CD8-positive, alpha-beta memory T cell (primary cell): ENCODE results near the gene CPN1. TPM values are rescaled to one million over a fixed set of nuclear protein-coding genes. Genes with fewer than 3 reads are reported as not detected.

Experiments used
- CTCF ChIA-PET: fragments of 350-600 bp; sonication (Branson Sonifier 250); formaldehyde crosslinking; loops from one replicate; lab custom pipeline; 2021; ENCODE audit warnings: antibody characterized with exemption; lab: Charles Lee
- POLR2A ChIA-PET: fragments of 350-600 bp; sonication (Branson Sonifier 250); formaldehyde crosslinking; loops from one replicate; lab custom pipeline; 2021; ENCODE audit warnings: antibody characterized with exemption; lab: Charles Lee
- DNase-seq, 5 donors: peaks; one replicate each; pipeline versions ENCODE4 v3.0.0 to v3.0.0-alpha.2; 2020 to 2022; ENCODE audit warnings: mixed read lengths in 1 of 5
- H3K27ac ChIP-seq: one replicate; pipeline ENCODE4 v1.7.0; 2013; ENCODE audit warnings: low read depth, mild to moderate bottlenecking, low read length, moderate library complexity
- H3K27me3 ChIP-seq: 2 replicates; pipeline ENCODE4 v1.7.0; 2013; ENCODE audit warnings: low read length, mild to moderate bottlenecking; ENCODE audit not compliant: insufficient read depth, poor library complexity, severe bottlenecking
- H3K36me3 ChIP-seq: 2 replicates; pipeline ENCODE4 v1.7.0; 2013; ENCODE audit warnings: mild to moderate bottlenecking, low read length, moderate library complexity; ENCODE audit not compliant: insufficient read depth
- H3K4me1 ChIP-seq: 2 replicates; pipeline ENCODE4 v1.7.0; 2013; ENCODE audit warnings: mild to moderate bottlenecking, low read length, moderate library complexity; ENCODE audit not compliant: insufficient read depth
- H3K4me3 ChIP-seq: 2 replicates; pipeline ENCODE4 v1.7.0; 2013; ENCODE audit warnings: mild to moderate bottlenecking, low read length
- H3K9me3 ChIP-seq: 2 replicates; pipeline ENCODE4 v1.7.0; 2013; ENCODE audit warnings: mild to moderate bottlenecking, low read length
- H3K27ac Mint-ChIP-seq, 8 donors: one replicate each; pipeline ENCODE4 v1.8.0; 2020 to 2021; ENCODE audit warnings: mixed read lengths in 8 of 8, mild to moderate bottlenecking in 6 of 8, inconsistent platforms in 3 of 8, moderate library complexity in 3 of 8
- H3K27me3 Mint-ChIP-seq, 2 donors: one replicate each; pipeline ENCODE4 v1.8.0; 2020 to 2021; ENCODE audit warnings: mixed read lengths in 2 of 2, mild to moderate bottlenecking in 1 of 2, moderate library complexity in 1 of 2
- H3K36me3 Mint-ChIP-seq, 3 donors: one replicate each; pipeline ENCODE4 v1.8.0; 2020 to 2021; ENCODE audit warnings: mixed read lengths in 3 of 3, inconsistent platforms in 1 of 3, mild to moderate bottlenecking in 1 of 3
- H3K4me1 Mint-ChIP-seq, 3 donors: one replicate each; pipeline ENCODE4 v1.8.0; 2020 to 2021; ENCODE audit warnings: mixed read lengths in 3 of 3, inconsistent platforms in 1 of 3, mild to moderate bottlenecking in 1 of 3
- H3K4me3 Mint-ChIP-seq, 7 donors: one replicate each; pipeline ENCODE4 v1.8.0; 2020 to 2021; ENCODE audit warnings: mixed read lengths in 7 of 7, mild to moderate bottlenecking in 6 of 7, moderate library complexity in 4 of 7, inconsistent platforms in 2 of 7
- H3K9me3 Mint-ChIP-seq, 5 donors: one replicate each; pipeline ENCODE4 v1.8.0; 2020 to 2022; ENCODE audit warnings: mixed read lengths in 5 of 5, mild to moderate bottlenecking in 3 of 5, moderate library complexity in 2 of 5, inconsistent platforms in 1 of 5
- polyA plus RNA-seq: library from polyadenylated mRNA; unstranded; fragments of 300-500 nt; fragmentation: Illumina TruSeq; gene quantifications from one replicate; pipeline ENCODE4 v1.2.3, GENCODE V29; 2021
- total RNA-seq, 2 experiments: library from RNA; stranded (reverse); gene quantifications; one replicate each; pipeline ENCODE4 v1.2.3, GENCODE V29; 2021

CPN1 gene
- total and polyA plus RNA-seq, 3 experiments from 2014 or later = not detected

GRCh38 chr10:99993701-99994689 lies 87.7 kb downstream of the CPN1 start:
- Histone ChIP-seq H3K9me3 (no peaks in the 10 kb centered on the region), H3K4me1 (peaks cover 13% of the 10 kb centered on the region), H3K36me3 (no peaks in the 10 kb centered on the region), H3K27me3 (no peaks in the 10 kb centered on the region), H3K27ac (no peak overlapping the region), H3K4me3 (no peak overlapping the region)
- ChIA-PET POLR2A (no interaction called here), CTCF (interaction anchor here (1.0 to 1.8 kb wide), 3 partner anchors 11 to 16 kb away, joined by 3 to 6 read pairs (median 4); partner anchors contain the start of gene DNMBP)
- peaks cover 0 to 6% (median 0%) of the 10 kb centered on the region in 3 donors for H3K36me3 Mint-ChIP-seq
- peak overlapping the region in 5 of 8 donors; percentile 8 to 53 (median 47) for H3K27ac Mint-ChIP-seq
- H3K9me3 Mint-ChIP-seq = no peaks in the 10 kb centered on the region
- H3K4me1 Mint-ChIP-seq = peaks cover 13 to 18% (median 18%) of the 10 kb centered on the region in 3 donors
- DNase-seq = peak in 3 of 5 donors; percentile 42 to 74 (median 68)
- H3K4me3 Mint-ChIP-seq = peak overlapping the region in 3 of 7 donors; percentile 16 to 54 (median 49)
- peaks cover 0 to 1% of the 10 kb centered on the region in 2 donors for H3K27me3 Mint-ChIP-seq

Other genes with a start within 250 kb of the CPN1 start
- gene DNMBP, start 71.9 kb downstream of the CPN1 start, total RNA-seq = 1 to 10 TPM; 2.0 to 2.3 TPM
- gene DNMBP, start 71.9 kb downstream of the CPN1 start, polyA plus RNA-seq = 1.5 TPM
- 10 to 100 TPM; 26.9 to 27.7 TPM for gene ERLIN1, start 104.2 kb upstream of the CPN1 start, total RNA-seq
- 11.8 TPM for gene ERLIN1, start 104.2 kb upstream of the CPN1 start, polyA plus RNA-seq
- 10 to 100 TPM; 41.1 to 41.4 TPM for gene CHUK, start 147.7 kb upstream of the CPN1 start, total RNA-seq
- 17.4 TPM for gene CHUK, start 147.7 kb upstream of the CPN1 start, polyA plus RNA-seq
- 10 to 100 TPM; 45.7 to 48.5 TPM for gene CWF19L1, start 185.8 kb upstream of the CPN1 start, total RNA-seq
- gene CWF19L1, start 185.8 kb upstream of the CPN1 start, polyA plus RNA-seq = 29.9 TPM
- gene BLOC1S2, start 204.8 kb upstream of the CPN1 start, total RNA-seq = 10 to 100 TPM; 69.7 to 73.2 TPM
- gene BLOC1S2, start 204.8 kb upstream of the CPN1 start, polyA plus RNA-seq = 74.6 TPM
- not detected for gene PKD2L1, start 248.4 kb upstream of the CPN1 start, total RNA-seq
- gene PKD2L1, start 248.4 kb upstream of the CPN1 start, polyA plus RNA-seq = not detected